Right lobe of liver (tissue), 6 donors: Measurements from ENCODE around the gene RPS6KL1. TPM values are rescaled to one million over a fixed set of nuclear protein-coding genes. Genes with fewer than 3 reads are reported as not detected.

Experiments
- ATAC-seq, 4 donors: fragments of 200-7000 bp; cut with Tn5 transposase; one replicate each; pipeline ENCODE4 v1.9.1; 2020; ENCODE audit warnings: mild to moderate bottlenecking in 4 of 4, moderate library complexity in 4 of 4
- DNase-seq, 3 donors: peaks; one replicate each; pipeline ENCODE4 v3.0.0-alpha.2; 2020
- H3K27ac ChIP-seq, 3 donors: fragments of 200-600 bp; one replicate each; pipeline ENCODE4 v1.8.0; 2022
- H3K27me3 ChIP-seq, 2 donors: fragments of 200-600 bp; one replicate each; pipeline ENCODE4 v1.8.0; 2022
- H3K36me3 ChIP-seq, 4 donors: fragments of 200-600 bp; sonication (generic) in 1 of 4; one replicate each; pipeline versions ENCODE4 v1.5.1 to v1.8.0; 2017 to 2022; ENCODE audit warnings: control low read depth in 1 of 4
- H3K4me1 ChIP-seq, 4 donors: fragments of 200-600 bp; sonication (generic) in 1 of 4; one replicate each; pipeline versions ENCODE4 v1.5.1 to v1.8.0; 2017 to 2022; ENCODE audit warnings: control low read depth in 1 of 4
- H3K4me3 ChIP-seq, 3 donors: fragments of 200-600 bp; one replicate each; pipeline ENCODE4 v1.8.0; 2022
- H3K9me3 ChIP-seq, 4 donors: fragments of 200-600 bp; sonication (generic) in 1 of 4; one replicate each; pipeline versions ENCODE4 v1.5.1 to v1.8.0; 2017 to 2022; ENCODE audit warnings: control low read depth in 1 of 4
- POLR2A ChIP-seq: fragments of 450-650 bp; IDR thresholded peaks from one replicate; pipeline ENCODE4 v1.6.1; 2017; ENCODE audit warnings: antibody characterized with exemption, mild to moderate bottlenecking
- WGBS: methylation state at CpG from one replicate; pipeline ENCODE4 v1.1.6; 2018; ENCODE audit warnings: low coverage, low lambda C conversion rate; ENCODE audit not compliant: insufficient coverage; ENCODE audit errors: missing lambda C conversion rate; 5-methylcytosine and 5-hydroxymethylcytosine counted together
- intact Hi-C, 2 donors: fragments of 100-400 bp; cut with DNase I; formaldehyde crosslinking; loops; one replicate each; pipeline versions ENCODE4 v1.11.2 to v1.14.1; 2022
- total RNA-seq, 6 experiments: library from RNA; depleted of rRNA in 2 of 6; stranded (reverse); fragments of >200 nt in 2 of 6; fragmentation: NEBNext Ultra II Directional in 3 of 6; extraction: Animal tissue kit (Norgen Biotek cat#: 25700) in 3 of 6; gene quantifications; one replicate each; pipeline versions ENCODE4 v1.1.0 to v1.2.4, GENCODE V29; 2016 to 2023
- TF ChIP-seq, protein P1 (sequence below), 4 donors: fragments of 200-600 bp in 3 of 4; fragments of 450-650 bp in 1 of 4; IDR thresholded peaks; one replicate each; pipeline versions ENCODE4 v1.5.1 to v1.8.0; 2016 to 2022; ENCODE audit warnings: antibody characterized with exemption in 4 of 4, mild to moderate bottlenecking in 2 of 4
- donor health status: DM: no; HTN: yes; CAD: no.
- donor health status: DM: no; HTN: no; CAD: no.
- donor health status: DM: no; HTN: no; CAD: no.
- donor health status: DM: no; HTN: yes; CAD: no.
- donor health status: DM: no; HTN: yes; CAD: no.

RPS6KL1 gene
- total RNA-seq, 6 experiments from 2014 or later: 3.9 to 7.9 (median 4.9) TPM

DNA sequence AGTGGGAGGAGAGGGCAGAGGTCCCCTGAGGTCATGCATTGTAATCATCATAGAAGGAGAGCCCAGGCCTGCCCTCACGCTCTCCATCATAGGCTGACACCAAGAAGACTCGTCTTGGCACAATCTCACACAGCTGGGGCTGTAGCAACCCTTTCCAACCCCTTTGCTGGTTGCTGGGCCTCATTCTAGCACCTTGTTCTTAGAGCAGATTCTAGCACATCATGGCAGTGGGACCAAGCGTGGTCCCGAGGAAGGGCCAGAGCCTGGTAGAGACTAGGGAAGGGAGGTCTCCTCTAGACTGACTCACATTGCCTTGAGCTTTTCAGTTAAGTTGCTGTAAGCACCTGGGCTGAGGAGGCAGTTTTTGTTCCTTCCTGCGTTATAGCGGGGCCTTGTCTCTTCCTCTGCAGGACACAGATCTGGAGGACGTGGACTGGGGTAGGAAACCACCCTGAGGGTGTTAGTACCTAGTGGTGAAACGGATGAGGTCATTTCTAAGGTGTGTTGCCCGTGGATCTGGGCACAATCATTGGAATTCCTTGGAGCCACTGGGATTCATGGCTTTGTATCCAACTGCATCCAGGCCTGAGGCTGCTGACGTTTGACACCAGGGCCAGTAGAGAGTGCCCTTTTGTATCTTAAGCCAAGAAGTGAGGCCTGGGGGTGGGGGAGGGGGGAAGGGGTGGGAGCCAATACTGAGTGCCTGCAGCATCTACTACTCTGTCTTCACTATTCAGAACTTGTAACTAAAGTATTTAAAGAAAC is 19.9 kb downstream of the RPS6KL1 start:
- H3K9me3 ChIP-seq: no peaks in the 10 kb centered on the region
- no peak overlapping the region for H3K4me3 ChIP-seq
- DNase-seq (no peak), ATAC-seq (no peak)
- WGBS: 39% methylated on average over 5 of the region's 10 CpGs
- intact Hi-C loops: no loop called here
- no peaks in the 10 kb centered on the region for H3K27me3 ChIP-seq
- peaks cover 15 to 46% (median 36%) of the 10 kb centered on the region in 4 donors for H3K36me3 ChIP-seq
- H3K27ac ChIP-seq: no peak overlapping the region
- TF ChIP-seq, protein P1, sequence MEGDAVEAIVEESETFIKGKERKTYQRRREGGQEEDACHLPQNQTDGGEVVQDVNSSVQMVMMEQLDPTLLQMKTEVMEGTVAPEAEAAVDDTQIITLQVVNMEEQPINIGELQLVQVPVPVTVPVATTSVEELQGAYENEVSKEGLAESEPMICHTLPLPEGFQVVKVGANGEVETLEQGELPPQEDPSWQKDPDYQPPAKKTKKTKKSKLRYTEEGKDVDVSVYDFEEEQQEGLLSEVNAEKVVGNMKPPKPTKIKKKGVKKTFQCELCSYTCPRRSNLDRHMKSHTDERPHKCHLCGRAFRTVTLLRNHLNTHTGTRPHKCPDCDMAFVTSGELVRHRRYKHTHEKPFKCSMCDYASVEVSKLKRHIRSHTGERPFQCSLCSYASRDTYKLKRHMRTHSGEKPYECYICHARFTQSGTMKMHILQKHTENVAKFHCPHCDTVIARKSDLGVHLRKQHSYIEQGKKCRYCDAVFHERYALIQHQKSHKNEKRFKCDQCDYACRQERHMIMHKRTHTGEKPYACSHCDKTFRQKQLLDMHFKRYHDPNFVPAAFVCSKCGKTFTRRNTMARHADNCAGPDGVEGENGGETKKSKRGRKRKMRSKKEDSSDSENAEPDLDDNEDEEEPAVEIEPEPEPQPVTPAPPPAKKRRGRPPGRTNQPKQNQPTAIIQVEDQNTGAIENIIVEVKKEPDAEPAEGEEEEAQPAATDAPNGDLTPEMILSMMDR (IDR thresholded peaks at IDR 0.05): no peak
- no peak for TF ChIP-seq POLR2A
- peaks cover 0 to 14% (median 2%) of the 10 kb centered on the region in 4 donors for H3K4me1 ChIP-seq

DNA sequence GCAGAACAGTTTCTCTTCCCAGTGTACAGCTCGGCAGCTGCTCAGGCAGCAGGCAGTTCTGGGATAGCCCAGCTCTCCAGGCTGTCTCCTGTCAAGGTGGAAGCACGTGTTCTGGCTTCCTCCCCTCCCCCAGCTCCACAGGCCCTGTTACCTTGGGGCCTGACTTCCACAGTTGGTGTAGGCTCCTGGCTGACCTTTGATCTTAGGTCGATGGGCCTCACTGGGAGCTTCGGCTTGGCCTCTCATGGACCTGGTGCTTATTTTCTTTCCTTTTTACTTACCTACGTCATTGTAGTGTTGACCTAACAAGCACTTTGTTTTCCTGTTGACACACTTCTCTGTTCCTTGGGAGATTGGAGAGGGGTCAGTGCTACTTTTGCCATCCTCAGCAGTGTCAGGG is 24.4 kb downstream of the RPS6KL1 start:
- peaks cover 22 to 83% (median 52%) of the 10 kb centered on the region in 4 donors for H3K36me3 ChIP-seq
- intact Hi-C loops: no loop called here
- no peaks in the 10 kb centered on the region for H3K27me3 ChIP-seq
- H3K4me3 ChIP-seq: no peak overlapping the region
- ATAC-seq (peak; percentile 92 to 97 (median 94)), DNase-seq (peak; percentile 75 to 93 (median 89))
- TF ChIP-seq, protein P1 (IDR thresholded peaks at IDR 0.05): no peak
- no peak for TF ChIP-seq POLR2A
- H3K27ac ChIP-seq: peak overlapping the region in 2 of 3 donors; percentile 54 to 73
- H3K4me1 ChIP-seq: peaks cover 0 to 22% (median 4%) of the 10 kb centered on the region in 4 donors
- 32% methylated on average over 5 of the region's 5 CpGs for WGBS
- no peaks in the 10 kb centered on the region for H3K9me3 ChIP-seq

DNA sequence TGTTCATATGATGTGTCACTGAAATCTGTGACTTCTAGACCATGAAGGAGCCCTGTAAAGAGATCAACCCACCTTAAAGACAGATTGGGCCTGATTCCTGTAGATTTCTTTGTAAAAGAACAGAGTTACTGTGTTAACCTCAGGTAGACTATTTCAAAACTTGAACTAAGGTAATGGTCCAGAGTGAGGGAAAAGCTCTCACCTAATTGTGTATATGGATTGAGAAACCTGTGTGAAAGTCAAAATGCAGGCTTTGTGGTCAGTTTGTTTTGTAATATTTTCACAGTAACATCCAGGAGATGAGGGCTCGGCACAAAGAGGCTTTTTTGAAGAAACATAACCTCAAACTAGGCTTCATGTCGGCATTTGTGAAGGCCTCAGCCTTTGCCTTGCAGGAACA is 25.0 kb downstream of the RPS6KL1 start:
- intact Hi-C loops: no loop called here
- ATAC-seq (peak; percentile 28 to 51 (median 36)), DNase-seq (no peak)
- Histone ChIP-seq H3K27me3 (no peaks in the 10 kb centered on the region), H3K27ac (peak overlapping the region in 2 of 3 donors; percentile 54 to 73), H3K9me3 (no peaks in the 10 kb centered on the region), H3K4me1 (peaks cover 0 to 22% (median 4%) of the 10 kb centered on the region in 4 donors), H3K4me3 (no peak overlapping the region), H3K36me3 (peaks cover 22 to 85% (median 55%) of the 10 kb centered on the region in 4 donors)
- WGBS: 39% methylated on average over 2 of the region's 2 CpGs
- no peak for TF ChIP-seq POLR2A
- TF ChIP-seq, protein P1 (IDR thresholded peaks at IDR 0.05): no peak

DNA sequence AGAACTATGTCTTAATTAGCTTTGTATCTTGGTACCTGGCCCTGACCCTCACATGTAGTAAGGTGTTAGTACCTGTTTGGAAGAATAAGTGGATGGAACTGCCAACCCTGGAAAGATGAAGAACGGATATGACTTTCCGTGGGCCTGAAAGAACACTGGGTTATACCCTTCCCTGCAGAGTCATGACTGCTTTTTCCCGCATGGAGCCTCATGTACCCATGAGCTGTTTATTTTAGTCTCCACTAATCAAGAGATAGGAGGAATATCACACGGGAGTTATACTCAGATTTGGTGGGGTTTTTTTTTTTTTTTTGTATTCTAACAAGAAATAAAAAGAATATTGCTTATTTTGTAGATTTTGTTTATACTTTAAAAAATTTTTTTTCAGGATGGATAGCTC is 25.4 kb downstream of the RPS6KL1 start:
- Histone ChIP-seq H3K27me3 (no peaks in the 10 kb centered on the region), H3K27ac (peak overlapping the region in 1 of 3 donors; percentile 73), H3K36me3 (peaks cover 22 to 85% (median 56%) of the 10 kb centered on the region in 4 donors), H3K9me3 (no peaks in the 10 kb centered on the region), H3K4me1 (peaks cover 0 to 22% (median 4%) of the 10 kb centered on the region in 4 donors), H3K4me3 (no peak overlapping the region)
- ATAC-seq: no peak
- DNase-seq: no peak
- intact Hi-C loops: no loop called here
- TF ChIP-seq POLR2A: no peak
- TF ChIP-seq, protein P1 (IDR thresholded peaks at IDR 0.05): no peak
- WGBS: 46% methylated on average over 4 of the region's 4 CpGs
